RPMI7951 (cell line): ENCODE measurements around the gene LAMC2. TPM values are rescaled to one million over a fixed set of nuclear protein-coding genes. Genes with fewer than 3 reads are reported as not detected.

Experiments used
- DNase-seq: peaks from one replicate; pipeline ENCODE4 v3.0.0-alpha.2; 2012; ENCODE audit warnings: low read depth
- total RNA-seq: library from RNA; depleted of rRNA; stranded (reverse); fragments of >200 nt; shearing (Covaris generic); gene quantifications from 2 replicates; pipeline ENCODE4 v1.2.3, GENCODE V29; 2014

Gene LAMC2
- total RNA-seq, 1 experiment from 2014 or later = 2.2 TPM

DNA sequence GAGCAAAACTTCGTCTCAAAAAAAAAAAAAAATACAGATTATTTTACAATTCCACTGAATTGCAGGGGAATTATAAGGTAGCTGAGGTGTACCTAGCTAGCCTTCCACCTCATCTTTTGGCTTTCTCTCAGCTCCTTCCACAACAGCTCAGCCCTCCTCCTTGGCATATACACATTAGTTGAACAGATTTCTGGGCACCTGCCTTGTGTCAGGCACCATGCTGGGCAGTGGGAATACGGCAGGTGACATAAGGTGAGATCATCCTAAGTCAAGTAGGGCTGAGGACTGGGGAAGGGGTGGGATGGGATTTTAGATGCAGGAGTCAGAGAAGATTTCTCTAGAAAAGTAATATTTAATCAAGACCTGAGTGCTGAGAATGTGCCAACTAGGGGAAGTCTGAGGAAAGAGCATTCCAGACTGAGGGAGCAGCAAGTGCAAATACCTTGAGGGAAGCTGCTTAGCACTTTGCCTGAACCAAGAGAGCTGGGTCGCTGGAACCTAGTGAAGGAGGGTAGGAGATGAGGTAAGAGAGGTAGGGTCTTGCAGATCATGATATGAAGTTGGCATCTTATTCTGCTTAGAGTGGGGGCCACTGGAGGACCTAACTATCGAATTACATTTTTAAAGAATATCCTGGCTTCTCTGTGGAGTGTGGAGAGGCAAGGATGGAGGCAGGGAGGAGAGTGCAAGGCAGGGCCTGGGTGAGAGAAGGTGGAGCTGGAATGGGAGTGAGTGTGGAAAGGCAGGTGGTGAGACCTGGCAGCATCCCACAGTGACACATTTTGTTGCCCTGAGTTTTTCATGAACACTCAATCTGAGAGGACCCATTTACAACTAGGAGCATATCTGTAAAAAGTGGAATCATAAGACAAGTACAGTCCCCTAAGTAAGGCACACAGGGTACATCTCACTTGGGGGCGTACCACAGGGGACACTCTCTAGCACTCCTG lies 28.2 kb downstream of the LAMC2 start:
- DNase-seq = no peak

DNA sequence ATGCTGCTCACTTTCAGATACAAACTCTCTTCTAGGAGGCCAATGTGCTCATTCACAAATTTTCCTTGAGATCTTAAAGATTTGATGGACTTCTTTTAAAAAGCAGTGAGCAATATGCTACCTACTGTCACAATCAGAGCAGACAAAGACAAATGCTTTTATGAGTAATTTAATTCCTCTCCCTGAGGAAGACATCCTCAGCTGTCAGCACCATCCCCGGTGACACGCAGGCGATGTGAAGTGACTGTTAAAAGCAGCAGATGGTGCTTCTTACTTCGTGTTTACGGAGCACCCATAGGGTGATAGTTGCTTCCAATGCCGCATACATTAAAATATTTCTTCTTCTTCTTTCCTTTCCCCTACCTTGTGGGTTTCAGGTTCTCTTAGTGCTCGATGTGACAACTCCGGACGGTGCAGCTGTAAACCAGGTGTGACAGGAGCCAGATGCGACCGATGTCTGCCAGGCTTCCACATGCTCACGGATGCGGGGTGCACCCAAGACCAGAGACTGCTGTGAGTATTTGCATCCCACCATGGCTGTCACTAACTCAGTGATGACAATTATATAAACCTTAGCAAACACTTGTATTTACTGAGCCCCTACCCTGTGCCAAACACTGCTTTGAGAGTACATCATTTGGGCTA lies 29.1 kb downstream of the LAMC2 start:
- DNase-seq = no peak

DNA sequence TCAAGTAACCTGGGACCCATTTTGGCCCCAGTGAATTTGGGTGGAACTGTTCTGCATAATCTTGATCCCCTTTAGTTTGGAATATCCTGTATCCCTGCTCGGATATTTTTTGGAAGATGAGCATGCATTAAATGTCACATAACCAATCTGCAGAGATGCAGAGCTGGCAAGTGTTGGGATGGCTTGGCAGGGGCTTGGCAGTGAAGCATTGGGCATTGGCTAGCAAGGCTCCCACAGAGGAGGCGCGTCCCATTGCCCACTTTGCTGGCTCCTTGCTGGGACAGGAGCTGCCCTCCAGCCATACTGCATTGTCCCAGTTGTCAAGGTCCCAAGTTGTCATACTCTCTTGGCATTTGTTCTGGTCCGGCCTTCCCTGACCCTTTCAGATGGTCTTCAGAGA lies 29.9 kb downstream of the LAMC2 start:
- no peak for DNase-seq

DNA sequence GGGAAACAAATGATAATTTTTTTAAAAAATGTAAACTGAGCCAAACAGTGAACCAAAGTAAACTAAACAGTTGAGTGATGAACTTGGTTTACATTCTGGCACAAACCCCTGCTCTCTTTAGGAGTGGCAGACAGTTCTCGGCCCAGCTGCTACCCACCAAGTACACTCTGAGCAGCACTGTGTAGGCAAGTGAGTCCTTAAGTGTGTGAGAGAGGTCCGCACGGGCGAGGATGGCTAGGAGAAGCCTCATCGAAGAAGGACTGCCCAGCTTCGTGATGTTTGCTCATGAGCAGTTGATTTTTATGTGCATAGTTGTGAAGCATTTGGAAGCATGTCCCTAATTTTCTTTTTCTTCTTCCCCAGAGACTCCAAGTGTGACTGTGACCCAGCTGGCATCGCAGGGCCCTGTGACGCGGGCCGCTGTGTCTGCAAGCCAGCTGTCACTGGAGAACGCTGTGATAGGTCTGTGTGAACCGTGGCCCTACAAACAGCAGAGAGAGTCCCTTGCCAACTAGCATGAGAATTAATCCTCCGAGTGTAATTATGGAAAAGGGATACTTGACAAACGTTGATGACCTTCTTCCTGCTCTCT lies 32.1 kb downstream of the LAMC2 start:
- no peak for DNase-seq

DNA sequence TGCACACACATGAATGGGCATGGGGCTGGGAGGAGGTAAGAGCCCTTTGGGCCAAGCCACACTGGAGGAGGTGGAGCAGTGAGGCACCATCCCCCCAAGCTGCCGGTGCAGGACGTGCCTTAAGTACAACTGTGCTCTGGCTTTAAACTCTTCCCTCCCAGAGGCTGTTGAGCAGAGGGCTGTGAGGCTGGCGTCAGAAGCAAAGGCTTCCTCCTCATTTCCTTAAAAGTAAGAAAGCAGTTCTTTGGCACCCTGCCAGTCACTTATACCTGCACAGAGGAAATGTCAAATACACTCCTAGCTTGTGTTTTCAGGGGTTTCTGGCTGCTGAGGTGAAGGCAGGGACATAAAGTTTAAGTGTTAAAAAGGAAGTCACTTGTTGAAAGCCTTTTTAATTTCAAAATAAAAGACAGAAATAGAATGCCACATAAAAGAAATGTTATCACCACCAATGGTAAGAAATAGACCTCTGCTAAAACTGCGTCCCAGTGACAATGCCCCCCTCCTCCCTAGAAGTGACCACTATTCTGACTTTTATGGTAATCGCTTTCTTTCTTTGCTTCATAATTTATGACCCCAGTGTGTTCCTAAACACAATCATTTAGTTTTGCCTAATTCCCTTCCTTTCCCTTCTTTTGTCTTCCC lies 33.0 kb downstream of the LAMC2 start:
- no peak for DNase-seq

DNA sequence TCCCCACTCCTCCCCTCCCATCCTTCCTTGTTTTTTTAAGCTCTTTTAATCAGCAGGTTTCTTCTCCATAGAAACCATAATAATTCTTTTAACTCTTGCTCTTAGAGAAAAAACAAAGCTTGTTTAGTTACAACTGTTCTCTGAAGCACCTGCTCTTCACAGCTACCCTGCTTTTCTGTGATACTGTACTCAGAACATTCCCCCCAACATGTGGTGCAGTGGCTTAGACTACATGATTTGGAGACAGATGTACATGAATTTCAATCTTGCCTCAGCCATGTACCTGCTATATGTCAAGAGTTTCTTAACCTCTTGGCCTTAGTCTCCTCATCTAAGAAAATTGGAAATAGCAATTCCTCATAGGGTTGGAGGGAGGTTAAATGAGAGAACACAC lies 33.5 kb downstream of the LAMC2 start:
- DNase-seq = no peak

DNA sequence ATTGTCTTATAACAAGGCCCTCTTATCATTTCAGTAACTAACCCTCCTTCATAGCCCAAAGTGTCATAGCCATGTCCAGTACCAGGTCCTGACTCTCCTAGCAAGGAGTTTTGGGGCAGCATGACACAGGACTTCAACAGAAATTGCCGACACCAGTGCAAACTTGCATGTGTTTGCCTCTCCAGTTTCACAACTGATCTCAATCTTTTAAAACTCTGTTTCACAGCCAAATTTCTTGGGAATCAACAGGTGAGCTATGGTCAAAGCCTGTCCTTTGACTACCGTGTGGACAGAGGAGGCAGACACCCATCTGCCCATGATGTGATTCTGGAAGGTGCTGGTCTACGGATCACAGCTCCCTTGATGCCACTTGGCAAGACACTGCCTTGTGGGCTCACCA lies 36.8 kb downstream of the LAMC2 start:
- DNase-seq = no peak

DNA sequence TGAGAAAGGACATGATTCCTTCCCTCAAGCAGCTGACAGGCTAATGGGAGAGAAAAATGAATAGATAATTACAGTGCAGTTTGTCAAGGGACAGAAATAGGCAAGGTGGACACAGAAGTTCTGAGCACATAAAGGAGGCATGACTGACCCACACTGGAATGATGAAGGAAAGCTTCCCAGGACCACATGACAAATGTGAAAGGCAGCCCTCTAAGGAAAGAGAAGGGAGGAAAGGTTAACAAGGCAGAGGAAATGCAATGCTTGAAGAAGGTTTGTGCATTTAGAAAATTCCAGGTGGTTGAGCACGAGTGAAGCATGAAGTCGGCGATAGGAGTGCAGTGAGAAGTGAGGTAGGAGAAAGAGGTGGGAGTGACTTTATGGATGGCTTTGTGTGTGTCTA lies 37.4 kb downstream of the LAMC2 start:
- no peak for DNase-seq

DNA sequence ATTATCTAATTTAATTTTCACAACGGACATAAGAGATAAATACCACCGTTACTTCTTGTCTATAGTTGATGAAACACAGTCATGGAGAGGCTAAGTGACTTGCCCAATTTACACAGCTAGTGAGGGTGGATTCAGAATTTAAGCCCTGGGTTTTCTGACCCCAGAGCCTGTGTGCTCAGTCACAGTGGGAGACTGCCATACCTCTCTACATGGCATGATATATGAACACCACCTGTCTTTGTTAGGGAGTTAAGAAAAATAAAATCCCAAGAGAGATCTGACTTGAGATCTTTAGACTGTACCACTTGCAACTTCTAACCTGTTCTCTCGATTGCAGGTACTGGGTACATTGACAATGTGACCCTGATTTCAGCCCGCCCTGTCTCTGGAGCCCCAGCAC lies 40.3 kb downstream of the LAMC2 start:
- DNase-seq = no peak

DNA sequence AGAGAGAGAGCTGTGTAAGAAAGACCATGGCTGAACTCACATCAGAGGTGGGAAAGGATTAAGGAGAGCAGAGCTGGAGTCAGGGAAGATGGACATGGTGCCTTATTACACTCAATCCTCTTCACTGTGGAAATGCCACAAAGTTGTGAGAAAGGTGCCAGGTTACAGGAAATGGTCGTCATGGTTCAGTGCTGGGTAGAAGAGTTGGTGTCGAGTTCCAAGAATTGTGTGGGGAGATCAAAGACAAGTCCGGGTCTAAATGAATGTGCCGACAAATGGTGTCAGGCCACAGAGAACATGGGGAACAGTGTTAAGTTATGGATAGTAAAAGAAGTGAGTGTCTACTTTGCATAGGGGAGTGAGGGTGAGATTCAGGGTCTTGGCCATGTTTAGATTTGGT lies 40.9 kb downstream of the LAMC2 start:
- DNase-seq = no peak

DNA sequence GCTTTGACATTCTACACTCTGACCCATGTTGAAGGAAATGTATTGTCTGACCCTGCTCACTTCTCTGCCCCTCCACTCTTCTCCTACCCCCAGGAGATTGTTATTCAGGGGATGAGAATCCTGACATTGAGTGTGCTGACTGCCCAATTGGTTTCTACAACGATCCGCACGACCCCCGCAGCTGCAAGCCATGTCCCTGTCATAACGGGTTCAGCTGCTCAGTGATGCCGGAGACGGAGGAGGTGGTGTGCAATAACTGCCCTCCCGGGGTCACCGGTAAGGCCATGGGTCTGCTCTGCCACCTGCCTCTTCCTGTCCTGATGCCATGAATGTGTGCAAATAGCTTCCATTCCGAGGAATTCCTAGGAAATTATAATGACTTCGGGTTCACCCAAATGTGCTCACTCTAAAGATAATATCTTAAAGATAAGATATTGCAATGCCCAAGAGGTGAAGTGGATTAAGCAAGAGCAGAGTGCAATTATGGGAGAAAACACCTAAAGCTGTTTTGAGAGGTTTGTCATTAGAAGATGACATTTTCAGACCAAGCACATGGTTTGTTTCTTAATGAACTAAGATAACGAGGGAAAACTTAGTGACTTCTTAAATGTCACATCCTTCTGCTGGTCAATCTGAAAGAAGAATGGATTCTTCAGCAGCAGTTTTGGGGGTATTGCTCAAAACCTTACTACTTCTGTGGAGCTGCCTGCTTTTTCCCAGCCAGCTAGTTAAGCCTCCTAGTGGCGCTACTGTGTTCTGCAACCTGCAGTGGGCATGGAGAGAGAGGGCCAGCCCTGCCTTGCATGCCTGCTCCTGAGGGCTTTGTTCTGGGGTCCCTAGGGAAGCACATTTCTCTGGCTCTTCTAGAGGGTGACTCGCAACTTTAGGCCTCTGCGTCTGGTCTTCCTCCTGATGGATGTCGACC lies 41.6 kb downstream of the LAMC2 start:
- peak; percentile 50 for DNase-seq

DNA sequence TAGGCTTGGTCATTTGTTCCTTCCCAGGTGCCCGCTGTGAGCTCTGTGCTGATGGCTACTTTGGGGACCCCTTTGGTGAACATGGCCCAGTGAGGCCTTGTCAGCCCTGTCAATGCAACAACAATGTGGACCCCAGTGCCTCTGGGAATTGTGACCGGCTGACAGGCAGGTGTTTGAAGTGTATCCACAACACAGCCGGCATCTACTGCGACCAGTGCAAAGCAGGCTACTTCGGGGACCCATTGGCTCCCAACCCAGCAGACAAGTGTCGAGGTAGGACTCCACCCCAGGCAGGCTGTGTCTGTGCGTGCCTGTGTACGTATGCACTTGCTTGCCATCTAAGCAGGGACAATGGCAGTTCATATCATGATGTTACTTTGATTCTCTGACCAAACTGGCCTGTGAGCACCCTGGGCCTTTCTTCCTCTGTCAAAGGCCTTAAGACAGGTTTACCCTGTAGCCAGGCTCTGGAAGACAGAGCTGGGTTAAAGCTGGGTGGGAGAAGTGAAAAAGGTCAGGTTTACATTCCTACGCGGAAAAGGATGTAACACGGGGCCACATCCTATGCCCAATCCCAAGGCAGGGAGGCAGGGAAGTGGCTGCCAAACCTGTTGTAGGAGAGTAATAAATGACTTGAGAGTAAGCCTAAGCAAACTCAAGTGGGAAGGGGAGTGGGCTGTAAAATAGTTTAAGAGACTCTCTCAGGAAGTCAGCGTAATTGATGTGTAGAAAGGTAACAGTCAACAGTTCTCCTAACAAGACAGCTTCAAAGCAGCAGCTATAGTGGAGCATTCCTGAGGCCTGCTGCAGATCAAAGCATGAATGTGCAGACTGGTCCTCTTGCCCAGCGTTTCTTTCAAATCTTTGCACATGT lies 42.5 kb downstream of the LAMC2 start:
- no peak for DNase-seq

DNA sequence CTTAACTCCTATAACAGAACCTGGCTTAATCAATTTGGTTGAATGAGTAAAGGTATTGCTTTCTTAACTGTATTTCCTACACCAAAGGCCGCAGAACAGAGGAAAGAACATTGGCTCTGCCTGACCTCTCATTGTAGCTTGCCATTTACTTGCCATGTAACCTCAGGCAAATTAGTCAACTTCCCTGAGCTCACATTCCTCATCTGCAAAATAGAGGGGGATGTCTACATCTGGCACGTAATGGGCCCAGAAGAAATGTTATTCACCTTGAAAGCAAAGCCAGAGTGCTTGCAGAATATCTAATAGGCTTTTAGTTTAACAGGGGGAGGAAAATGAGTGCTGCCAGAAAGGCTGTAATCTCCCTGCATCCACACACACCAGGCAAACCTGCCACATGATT lies 44.3 kb downstream of the LAMC2 start:
- peak; percentile 89 for DNase-seq

DNA sequence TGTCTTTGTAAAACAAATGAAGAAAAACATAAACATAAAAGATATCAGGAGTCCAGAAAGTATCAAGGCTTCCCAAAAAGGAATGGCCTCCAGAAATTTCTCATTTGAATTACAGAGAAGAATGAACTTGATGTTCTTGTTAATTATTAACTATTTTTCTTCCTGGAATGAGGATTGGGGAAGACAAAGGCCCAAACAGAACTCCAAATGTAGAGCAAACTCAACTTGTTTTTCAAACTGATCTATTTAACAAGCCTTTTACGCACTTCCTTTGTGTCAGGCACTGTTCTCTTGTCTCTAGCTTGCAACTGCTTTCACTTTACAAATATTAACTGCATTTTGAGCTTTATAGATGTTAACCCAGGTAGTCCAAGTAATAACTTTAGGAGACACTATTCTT lies 45.5 kb downstream of the LAMC2 start:
- DNase-seq = no peak

DNA sequence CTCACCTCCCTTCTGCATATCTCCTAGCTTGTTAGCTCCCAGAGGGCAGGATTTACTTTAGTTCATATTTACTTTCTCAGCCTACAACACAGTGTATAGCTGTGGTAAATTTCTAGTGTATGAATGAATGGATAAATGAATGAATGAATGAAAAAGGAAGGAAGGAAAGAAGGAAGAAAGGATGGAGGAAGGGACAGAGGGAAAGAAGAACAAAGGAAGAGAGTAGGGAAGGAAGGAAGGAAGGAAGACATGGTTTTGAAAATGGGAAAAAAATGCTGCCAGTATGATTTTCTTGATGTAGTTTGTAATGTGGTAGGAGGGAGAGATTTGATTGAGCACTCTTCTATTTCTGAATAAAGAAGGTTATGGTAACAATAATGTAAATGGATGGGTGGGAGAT lies 47.0 kb downstream of the LAMC2 start:
- DNase-seq = no peak

DNA sequence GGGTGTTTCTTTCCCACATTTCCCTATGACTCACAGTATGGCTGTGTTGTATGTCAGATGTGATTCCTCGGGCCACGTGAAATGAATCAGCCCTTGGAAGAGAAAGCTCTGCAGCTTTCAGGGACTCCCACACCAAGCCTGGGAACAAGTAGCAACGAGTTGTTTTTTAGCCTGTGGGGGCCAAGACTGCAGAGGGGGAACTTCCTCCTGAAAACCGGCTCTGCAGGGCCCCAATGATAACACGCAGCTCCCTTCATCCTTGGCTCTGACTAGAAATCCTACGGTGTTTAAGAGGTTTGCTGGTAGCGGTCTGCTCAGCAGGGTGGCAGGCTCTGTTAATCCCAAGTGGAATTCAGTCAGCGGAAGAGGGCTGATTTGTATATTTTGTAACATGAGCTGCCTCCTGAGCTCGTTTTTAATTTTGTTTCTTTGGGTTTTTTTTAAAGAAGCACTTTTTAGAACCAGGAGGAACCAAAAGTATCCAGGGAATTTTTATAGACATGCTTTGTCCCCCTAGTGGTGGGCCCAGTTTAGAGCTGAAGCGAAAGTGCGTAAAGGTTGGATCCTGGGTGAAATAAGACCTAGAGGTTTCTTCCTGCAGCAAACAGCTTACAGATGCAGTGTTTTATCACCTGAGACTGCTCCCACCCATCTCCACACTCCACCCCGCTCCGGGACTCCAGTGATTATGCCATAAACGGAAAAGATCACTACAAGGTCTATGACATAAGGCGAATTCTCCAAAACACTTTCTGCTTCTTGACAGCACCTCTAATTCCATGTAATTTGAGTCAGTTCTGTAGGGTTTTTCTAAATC lies 48.8 kb downstream of the LAMC2 start:
- DNase-seq = peak; percentile 98

DNA sequence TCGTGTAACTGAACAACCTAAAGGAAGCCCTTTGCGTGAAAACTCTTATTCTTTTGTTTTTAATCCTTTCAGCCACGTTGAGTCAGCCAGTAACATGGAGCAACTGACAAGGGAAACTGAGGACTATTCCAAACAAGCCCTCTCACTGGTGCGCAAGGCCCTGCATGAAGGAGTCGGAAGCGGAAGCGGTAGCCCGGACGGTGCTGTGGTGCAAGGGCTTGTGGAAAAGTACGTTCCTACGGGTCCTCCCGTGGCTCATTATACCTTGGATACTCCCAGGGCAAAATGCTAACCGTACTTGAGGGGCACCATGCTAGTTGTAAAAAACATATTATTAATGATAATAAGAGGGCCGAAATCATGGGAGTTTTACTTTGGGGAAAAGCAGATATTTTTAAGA lies 49.4 kb downstream of the LAMC2 start:
- peak; percentile 20 for DNase-seq

DNA sequence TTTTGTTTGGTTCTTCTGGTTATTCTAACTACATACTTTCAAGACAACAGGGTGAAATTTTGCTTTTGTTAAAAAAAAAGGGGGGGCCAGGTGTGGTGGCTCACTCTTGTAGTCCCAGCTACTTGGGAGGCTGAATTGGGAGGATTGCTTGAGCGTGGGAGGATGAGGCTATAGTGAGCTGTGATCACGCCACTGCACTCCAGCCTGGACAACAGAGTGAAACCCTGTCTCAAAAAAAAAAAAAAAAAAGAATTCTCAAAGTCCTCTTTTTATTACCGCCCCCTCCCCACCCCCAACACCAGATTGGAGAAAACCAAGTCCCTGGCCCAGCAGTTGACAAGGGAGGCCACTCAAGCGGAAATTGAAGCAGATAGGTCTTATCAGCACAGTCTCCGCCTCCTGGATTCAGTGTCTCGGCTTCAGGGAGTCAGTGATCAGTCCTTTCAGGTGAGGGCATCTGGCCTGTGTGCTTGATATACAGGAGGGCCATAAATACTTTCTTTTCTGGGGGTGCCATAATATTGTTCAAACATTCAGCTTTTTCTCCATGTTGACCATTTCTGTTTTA lies 50.2 kb downstream of the LAMC2 start:
- no peak for DNase-seq

DNA sequence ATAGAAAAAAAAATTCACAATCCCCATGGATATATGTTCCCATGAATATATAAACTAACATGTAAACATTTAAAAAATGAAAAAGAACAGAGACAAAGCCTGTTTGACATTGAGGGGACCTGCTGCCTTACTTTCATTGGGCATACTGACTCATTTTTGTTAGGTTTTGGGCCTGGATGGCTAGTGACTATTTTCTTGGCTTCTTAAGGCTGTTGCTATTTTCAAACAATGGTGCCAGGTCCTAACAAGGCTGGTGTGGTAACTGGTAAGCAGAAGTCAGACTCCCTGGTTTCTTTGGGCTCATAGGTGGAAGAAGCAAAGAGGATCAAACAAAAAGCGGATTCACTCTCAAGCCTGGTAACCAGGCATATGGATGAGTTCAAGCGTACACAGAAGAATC lies 51.0 kb downstream of the LAMC2 start:
- DNase-seq = no peak
